GM12891 (cell line): ENCODE data around the gene SAMMSON.

Source experiments
- POLR2A ChIP-seq: IDR thresholded peaks from 2 replicates; pipeline ENCODE4 v1.6.1; 2011; ENCODE audit warnings: low read depth, low read length, control low read depth
- POLR2AphosphoS5 ChIP-seq: IDR thresholded peaks from 2 replicates; pipeline ENCODE4 v1.6.1; 2011; ENCODE audit warnings: low read depth, low read length, control low read depth

GRCh38 chr3:70072180-70072579 is 72.6 kb downstream of the SAMMSON start:
- TF ChIP-seq POLR2A (no peak), POLR2AphosphoS5 (no peak)
